Caco-2 (cell line): ENCODE data around the gene PAK5. TPM values are rescaled to one million over a fixed set of nuclear protein-coding genes. Genes with fewer than 3 reads are reported as not detected.

ENCODE experiments used
- BruUV-seq: library from RNA; stranded (reverse); fragments of 400-500 nt; replicated peaks from 2 replicates; lab custom pipeline; 2021; lab: Mats Ljungman, UMichigan
- CTCF ChIA-PET: fragments of 300-600 bp; sonication (Branson Sonifier 250); formaldehyde crosslinking; loops from one replicate; lab custom pipeline; 2022; ENCODE audit warnings: antibody characterized with exemption; lab: Charles Lee
- POLR2A ChIA-PET: fragments of 300-600 bp; sonication (Branson Sonifier 250); formaldehyde crosslinking; loops from one replicate; lab custom pipeline; 2022; ENCODE audit warnings: antibody characterized with exemption; lab: Charles Lee
- DNase-seq, 2 experiments: peaks; one replicate each; pipeline versions ENCODE4 v3.0.0 to v3.0.0-alpha.2; 2020 to 2022
- H3K27me3 ChIP-seq: replicated peaks from 2 replicates; pipeline ENCODE4 v1.6.0; 2011; ENCODE audit warnings: low read length; ENCODE audit not compliant: control insufficient read depth, insufficient read depth
- H3K36me3 ChIP-seq: 2 replicates; pipeline ENCODE4 v1.5.1; 2011; ENCODE audit warnings: low read length; ENCODE audit not compliant: control insufficient read depth, insufficient read depth
- H3K4me1 ChIP-seq: fragments of 250-450 bp; sonication (Bioruptor Pico); 2 replicates; pipeline ENCODE4 v1.5.1; 2020; ENCODE audit warnings: mild to moderate bottlenecking
- H3K4me3 ChIP-seq: 2 replicates; pipeline ENCODE4 v1.5.1; 2011; ENCODE audit warnings: low read depth, mild to moderate bottlenecking, control low read depth, low read length
- H3K9me3 ChIP-seq: fragments of 250-450 bp; sonication (Bioruptor Pico); 2 replicates; pipeline ENCODE4 v1.5.1; 2020; ENCODE audit warnings: mild to moderate bottlenecking, moderate library complexity
- H3K27ac Mint-ChIP-seq: one replicate; pipeline ENCODE4 v1.8.0; 2022; ENCODE audit warnings: mixed read lengths; ENCODE audit not compliant: unreplicated experiment
- H3K27me3 Mint-ChIP-seq: one replicate; pipeline ENCODE4 v1.8.0; 2022; ENCODE audit warnings: mixed read lengths; ENCODE audit not compliant: insufficient read depth, unreplicated experiment
- H3K36me3 Mint-ChIP-seq: one replicate; pipeline ENCODE4 v1.8.0; 2022; ENCODE audit warnings: mild to moderate bottlenecking, mixed read lengths; ENCODE audit not compliant: insufficient read depth, unreplicated experiment
- H3K4me1 Mint-ChIP-seq: one replicate; pipeline ENCODE4 v1.8.0; 2022; ENCODE audit warnings: low read depth, mixed read lengths; ENCODE audit not compliant: unreplicated experiment
- H3K4me3 Mint-ChIP-seq: one replicate; pipeline ENCODE4 v1.8.0; 2022; ENCODE audit warnings: mild to moderate bottlenecking, moderate library complexity, mixed read lengths; ENCODE audit not compliant: unreplicated experiment
- H3K9me3 Mint-ChIP-seq: one replicate; pipeline ENCODE4 v1.8.0; 2022; ENCODE audit warnings: mixed read lengths; ENCODE audit not compliant: unreplicated experiment
- CTCF ChIP-seq, 2 experiments: fragments of 200-600 bp in 1 of 2; IDR thresholded peaks; 1 replicate in 1 of 2; 2 replicates in 1 of 2; pipeline versions ENCODE4 v1.5.1 to v1.8.0; 2011 to 2022; ENCODE audit warnings: antibody characterized with exemption in 1 of 2, control low read depth in 1 of 2, inconsistent platforms in 1 of 2, low read depth in 1 of 2, low read length in 1 of 2, mild to moderate bottlenecking in 1 of 2, moderate library complexity in 1 of 2; ENCODE audit not compliant: insufficient read depth in 1 of 2, severe bottlenecking in 1 of 2, unreplicated experiment in 1 of 2
- intact Hi-C: fragments of 100-400 bp; cut with micrococcal nuclease; formaldehyde crosslinking; loops from one replicate; pipeline ENCODE4 v1.10.0; 2022; ENCODE audit not compliant: unreplicated experiment
- total RNA-seq: library from RNA; stranded (reverse); gene quantifications from 2 replicates; pipeline ENCODE4 v1.2.3, GENCODE V29; 2022

Gene PAK5
- total RNA-seq, 1 experiment from 2014 or later: not detected

DNA sequence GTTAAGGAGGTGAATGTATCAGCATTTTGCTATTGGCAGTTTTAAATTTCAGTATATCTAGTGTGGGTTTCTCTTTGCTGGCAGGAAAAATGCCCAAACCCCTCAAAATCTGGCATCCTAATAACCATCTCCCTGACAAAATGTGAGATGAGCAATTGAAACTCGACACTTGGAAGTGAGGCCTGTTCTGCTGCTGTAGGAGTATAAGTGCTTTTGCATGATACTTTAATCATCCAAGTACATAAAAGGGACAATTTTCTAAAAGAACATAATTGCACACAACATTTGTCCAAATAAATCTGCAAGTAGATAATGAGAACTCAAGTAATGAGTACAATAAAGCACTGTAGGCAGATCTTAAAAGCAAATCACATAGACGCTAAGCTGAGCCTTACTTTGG, 288.0 kb downstream of the PAK5 start:
- no peak for TF ChIP-seq CTCF (IDR thresholded peaks at IDR 0.05; ENCODE audit: insufficient read depth in 1 of 2, low read depth in 1 of 2, low read length in 1 of 2, severe bottlenecking in 1 of 2, unreplicated experiment in 1 of 2)
- intact Hi-C loops: no loop called here
- no peak for DNase-seq
- no TSS peak for BruUV-seq
- no peaks in the 10 kb centered on the region for H3K9me3 Mint-ChIP-seq
- CTCF ChIA-PET: no interaction called here
- Histone ChIP-seq H3K36me3 (no peaks in the 10 kb centered on the region), H3K9me3 (no peaks in the 10 kb centered on the region), H3K27me3 (no peaks in the 10 kb centered on the region), H3K4me3 (no peak overlapping the region), H3K4me1 (no peaks in the 10 kb centered on the region)
- H3K36me3 Mint-ChIP-seq: no peaks in the 10 kb centered on the region
- peaks cover 7% of the 10 kb centered on the region for H3K27me3 Mint-ChIP-seq
- POLR2A ChIA-PET: no interaction called here
- no peak overlapping the region for H3K4me3 Mint-ChIP-seq
- H3K4me1 Mint-ChIP-seq: no peaks in the 10 kb centered on the region
- H3K27ac Mint-ChIP-seq: no peak overlapping the region

GRCh38 chr20:9550283-9550682, 288.6 kb downstream of the PAK5 start:
- Mint-ChIP-seq H3K4me1 (no peaks in the 10 kb centered on the region), H3K36me3 (no peaks in the 10 kb centered on the region), H3K27ac (no peak overlapping the region), H3K9me3 (no peaks in the 10 kb centered on the region), H3K4me3 (no peak overlapping the region), H3K27me3 (peaks cover 10% of the 10 kb centered on the region)
- intact Hi-C loops: no loop called here
- Histone ChIP-seq H3K4me1 (no peaks in the 10 kb centered on the region), H3K4me3 (no peak overlapping the region), H3K27me3 (no peaks in the 10 kb centered on the region), H3K9me3 (no peaks in the 10 kb centered on the region), H3K36me3 (no peaks in the 10 kb centered on the region)
- ChIA-PET CTCF (no interaction called here), POLR2A (no interaction called here)
- BruUV-seq: no TSS peak
- no peak for TF ChIP-seq CTCF (IDR thresholded peaks at IDR 0.05; ENCODE audit: insufficient read depth in 1 of 2, low read depth in 1 of 2, low read length in 1 of 2, severe bottlenecking in 1 of 2, unreplicated experiment in 1 of 2)
- no peak for DNase-seq

DNA sequence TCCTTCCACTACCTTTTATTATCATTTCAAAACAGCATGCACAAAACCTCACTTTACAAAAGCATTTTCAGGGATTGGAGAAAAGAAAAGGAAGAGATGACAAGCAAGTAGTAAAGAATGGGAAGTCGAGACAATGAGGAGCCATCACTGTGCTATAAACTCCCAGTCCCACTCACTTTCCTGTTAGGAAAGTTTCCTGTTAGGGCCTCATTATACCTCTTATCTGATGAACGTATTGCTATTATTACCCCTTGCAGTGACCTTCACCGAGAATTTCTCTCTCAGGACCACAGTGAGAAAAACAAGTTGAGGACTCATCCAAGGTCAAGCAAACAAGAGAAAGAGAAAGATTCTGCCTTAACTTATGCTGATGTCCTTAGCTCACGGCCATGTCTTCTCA, 295.7 kb downstream of the PAK5 start:
- TF ChIP-seq CTCF (IDR thresholded peaks at IDR 0.05; ENCODE audit: insufficient read depth in 1 of 2, low read depth in 1 of 2, low read length in 1 of 2, severe bottlenecking in 1 of 2, unreplicated experiment in 1 of 2): no peak
- no peaks in the 10 kb centered on the region for H3K4me1 ChIP-seq
- CTCF ChIA-PET: no interaction called here
- Mint-ChIP-seq H3K27ac (no peak overlapping the region), H3K4me3 (no peak overlapping the region), H3K9me3 (no peaks in the 10 kb centered on the region), H3K36me3 (no peaks in the 10 kb centered on the region), H3K27me3 (peaks cover 18% of the 10 kb centered on the region), H3K4me1 (no peaks in the 10 kb centered on the region)
- H3K4me3 ChIP-seq: no peak overlapping the region
- POLR2A ChIA-PET: no interaction called here
- no TSS peak for BruUV-seq
- H3K27me3 ChIP-seq: no peaks in the 10 kb centered on the region
- no peaks in the 10 kb centered on the region for H3K36me3 ChIP-seq
- no peak for DNase-seq
- intact Hi-C loops: no loop called here
- H3K9me3 ChIP-seq: no peaks in the 10 kb centered on the region
